MM.1S (cell line): ENCODE results near the gene DHRS11.

ENCODE experiments used
- EZH2 ChIP-seq: fragments of 300-600 bp; sonication (generic); optimal IDR thresholded peaks from 2 replicates; pipeline ENCODE3; 2017; ENCODE audit warnings: low read depth, mild to moderate bottlenecking, antibody characterized with exemption, low read length, mixed read lengths
- TF ChIP-seq, protein P1 (sequence below): fragments of 300-600 bp; sonication (generic); IDR thresholded peaks from 2 replicates; pipeline ENCODE4 v1.5.1; 2016; ENCODE audit warnings: antibody characterized with exemption, low read length, mixed read lengths

DNA sequence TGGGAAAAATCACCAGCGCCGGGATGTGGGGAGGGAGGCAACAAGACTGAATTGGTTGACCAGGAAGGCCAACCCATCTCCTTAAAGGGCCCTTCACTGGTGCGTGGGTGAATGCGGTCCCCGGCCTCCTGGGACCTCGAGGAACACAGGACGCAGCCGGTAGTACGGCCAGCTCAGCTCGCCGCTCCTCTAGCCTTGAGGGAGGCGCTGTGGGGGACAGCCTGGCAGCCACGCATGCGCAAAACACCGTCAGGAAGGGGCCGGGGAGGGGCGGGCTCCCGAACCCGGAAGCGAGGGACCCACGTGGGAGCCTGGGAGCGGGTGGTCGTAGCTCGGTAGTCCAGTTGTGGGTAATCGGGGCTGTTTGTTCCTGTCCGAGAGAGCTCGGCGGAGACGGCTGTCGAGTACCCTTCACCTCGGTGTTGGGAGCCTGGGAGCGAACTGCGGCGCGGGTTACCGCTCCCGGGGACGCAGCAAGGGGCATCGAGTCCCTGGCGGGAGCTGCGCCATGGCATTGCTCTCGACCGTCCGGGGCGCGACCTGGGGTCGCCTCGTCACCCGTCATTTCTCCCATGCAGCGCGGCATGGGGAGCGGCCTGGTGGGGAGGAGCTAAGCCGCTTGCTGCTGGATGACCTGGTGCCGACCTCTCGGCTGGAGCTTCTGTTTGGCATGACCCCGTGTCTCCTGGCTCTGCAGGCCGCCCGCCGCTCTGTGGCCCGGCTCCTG lies 9.8 kb downstream of the DHRS11 start, which contains the start of gene MRM1:
- TF ChIP-seq, protein P1, sequence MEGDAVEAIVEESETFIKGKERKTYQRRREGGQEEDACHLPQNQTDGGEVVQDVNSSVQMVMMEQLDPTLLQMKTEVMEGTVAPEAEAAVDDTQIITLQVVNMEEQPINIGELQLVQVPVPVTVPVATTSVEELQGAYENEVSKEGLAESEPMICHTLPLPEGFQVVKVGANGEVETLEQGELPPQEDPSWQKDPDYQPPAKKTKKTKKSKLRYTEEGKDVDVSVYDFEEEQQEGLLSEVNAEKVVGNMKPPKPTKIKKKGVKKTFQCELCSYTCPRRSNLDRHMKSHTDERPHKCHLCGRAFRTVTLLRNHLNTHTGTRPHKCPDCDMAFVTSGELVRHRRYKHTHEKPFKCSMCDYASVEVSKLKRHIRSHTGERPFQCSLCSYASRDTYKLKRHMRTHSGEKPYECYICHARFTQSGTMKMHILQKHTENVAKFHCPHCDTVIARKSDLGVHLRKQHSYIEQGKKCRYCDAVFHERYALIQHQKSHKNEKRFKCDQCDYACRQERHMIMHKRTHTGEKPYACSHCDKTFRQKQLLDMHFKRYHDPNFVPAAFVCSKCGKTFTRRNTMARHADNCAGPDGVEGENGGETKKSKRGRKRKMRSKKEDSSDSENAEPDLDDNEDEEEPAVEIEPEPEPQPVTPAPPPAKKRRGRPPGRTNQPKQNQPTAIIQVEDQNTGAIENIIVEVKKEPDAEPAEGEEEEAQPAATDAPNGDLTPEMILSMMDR = 0 out of 2 replicates have a peak, but pooled peaks have one; percentile 5
- TF ChIP-seq EZH2 = no peak
